ENCODE data around the gene MRLN. TPM values are rescaled to one million over a fixed set of nuclear protein-coding genes. Genes with fewer than 3 reads are reported as not detected.

Gene MRLN
- total RNA-seq, 1 donor from 2014 or later: not detected

- H3K27me3 ChIP-seq (ENCODE audit: insufficient read depth, low read length): no peaks in the 10 kb centered on the region
- H3K9ac ChIP-seq (ENCODE audit: low read length): no peak overlapping the region
- DNase-seq (ENCODE audit: low read depth) (no peak), FAIRE-seq (no peak)
- TF ChIP-seq CTCF (IDR thresholded peaks at IDR 0.05; ENCODE audit: insufficient read depth, low read depth, low read length): no peak
- H2AFZ ChIP-seq (ENCODE audit: low read depth, low read length): no peak overlapping the region
- Mint-ChIP-seq H3K4me3 (ENCODE audit: unreplicated experiment) (no peak overlapping the region), H3K27me3 (ENCODE audit: low read depth, unreplicated experiment) (no peaks in the 10 kb centered on the region), H3K27ac (ENCODE audit: unreplicated experiment) (no peak overlapping the region), H3K4me1 (ENCODE audit: low read depth, unreplicated experiment) (no peaks in the 10 kb centered on the region), H3K9me3 (ENCODE audit: unreplicated experiment) (peaks cover 2% of the 10 kb centered on the region), H3K36me3 (ENCODE audit: low read depth, unreplicated experiment) (no peaks in the 10 kb centered on the region)
- H3K9me3 ChIP-seq (ENCODE audit: insufficient read depth, low read depth, low read length): no peaks in the 10 kb centered on the region
- H3K4me3 ChIP-seq (ENCODE audit: insufficient read depth, low read depth, low read length): no peak overlapping the region
- no peaks in the 10 kb centered on the region for H3K36me3 ChIP-seq (ENCODE audit: insufficient read depth, low read length)
- H4K20me1 ChIP-seq (ENCODE audit: insufficient read depth, low read length): no peaks in the 10 kb centered on the region
- H3K4me2 ChIP-seq (ENCODE audit: low read length): no peak overlapping the region
- H3K4me1 ChIP-seq (ENCODE audit: insufficient read depth, low read length): no peaks in the 10 kb centered on the region
- H3K79me2 ChIP-seq (ENCODE audit: insufficient read depth, low read length): no peaks in the 10 kb centered on the region
- no peak overlapping the region for H3K27ac ChIP-seq (ENCODE audit: low read depth, low read length)
Measured at GRCh38 chr10:59741048-59741447, 12.2 kb downstream of the MRLN start.

- no peak for FAIRE-seq
- H3K27ac Mint-ChIP-seq (ENCODE audit: unreplicated experiment): no peak overlapping the region
- no peaks in the 10 kb centered on the region for H3K9me3 Mint-ChIP-seq (ENCODE audit: unreplicated experiment)
Measured at GRCh38 chr10:59736749-59737148, 16.5 kb downstream of the MRLN start.

GRCh38 chr10:59735296-59735695, 18.0 kb downstream of the MRLN start:
- DNase-seq (ENCODE audit: low read depth): no peak
- Mint-ChIP-seq H3K4me3 (ENCODE audit: unreplicated experiment) (no peak overlapping the region), H3K27me3 (ENCODE audit: low read depth, unreplicated experiment) (no peaks in the 10 kb centered on the region), H3K36me3 (ENCODE audit: low read depth, unreplicated experiment) (no peaks in the 10 kb centered on the region), H3K4me1 (ENCODE audit: low read depth, unreplicated experiment) (no peaks in the 10 kb centered on the region), H3K9me3 (ENCODE audit: unreplicated experiment) (no peaks in the 10 kb centered on the region), H3K27ac (ENCODE audit: unreplicated experiment) (no peak overlapping the region)
- no peaks in the 10 kb centered on the region for H4K20me1 ChIP-seq (ENCODE audit: insufficient read depth, low read length)
- H3K27me3 ChIP-seq (ENCODE audit: insufficient read depth, low read length): peaks cover 2% of the 10 kb centered on the region
- H3K4me3 ChIP-seq (ENCODE audit: insufficient read depth, low read depth, low read length): no peak overlapping the region
- H3K4me2 ChIP-seq (ENCODE audit: low read length): no peak overlapping the region
- no peak for FAIRE-seq
- H2AFZ ChIP-seq (ENCODE audit: low read depth, low read length): no peak overlapping the region
- no peaks in the 10 kb centered on the region for H3K36me3 ChIP-seq (ENCODE audit: insufficient read depth, low read length)
- no peak for TF ChIP-seq CTCF (IDR thresholded peaks at IDR 0.05; ENCODE audit: insufficient read depth, low read depth, low read length)
- TF ChIP-seq EZH2 (IDR thresholded peaks at IDR 0.05; ENCODE audit: insufficient read depth, low read length): no peak
- no peak overlapping the region for H3K9ac ChIP-seq (ENCODE audit: low read length)
- no peaks in the 10 kb centered on the region for H3K79me2 ChIP-seq (ENCODE audit: insufficient read depth, low read length)
- H3K27ac ChIP-seq (ENCODE audit: low read depth, low read length): no peak overlapping the region
- no peaks in the 10 kb centered on the region for H3K9me3 ChIP-seq (ENCODE audit: insufficient read depth, low read depth, low read length)
- no peaks in the 10 kb centered on the region for H3K4me1 ChIP-seq (ENCODE audit: insufficient read depth, low read length)

More at GRCh38 chr10:59736749-59737148, 16.5 kb downstream of the MRLN start:
- Mint-ChIP-seq H3K36me3 (ENCODE audit: low read depth, unreplicated experiment) (no peaks in the 10 kb centered on the region), H3K4me1 (ENCODE audit: low read depth, unreplicated experiment) (no peaks in the 10 kb centered on the region), H3K4me3 (ENCODE audit: unreplicated experiment) (no peak overlapping the region), H3K27me3 (ENCODE audit: low read depth, unreplicated experiment) (no peaks in the 10 kb centered on the region)
- no peaks in the 10 kb centered on the region for H3K9me3 ChIP-seq (ENCODE audit: insufficient read depth, low read depth, low read length)
- H3K36me3 ChIP-seq (ENCODE audit: insufficient read depth, low read length): no peaks in the 10 kb centered on the region
- no peak overlapping the region for H2AFZ ChIP-seq (ENCODE audit: low read depth, low read length)
- H3K4me3 ChIP-seq (ENCODE audit: insufficient read depth, low read depth, low read length): no peak overlapping the region
- no peaks in the 10 kb centered on the region for H3K79me2 ChIP-seq (ENCODE audit: insufficient read depth, low read length)
- no peaks in the 10 kb centered on the region for H3K4me1 ChIP-seq (ENCODE audit: insufficient read depth, low read length)
- no peak overlapping the region for H3K27ac ChIP-seq (ENCODE audit: low read depth, low read length)
- no peak overlapping the region for H3K4me2 ChIP-seq (ENCODE audit: low read length)
- no peak for TF ChIP-seq CTCF (IDR thresholded peaks at IDR 0.05; ENCODE audit: insufficient read depth, low read depth, low read length)
- no peak for TF ChIP-seq EZH2 (IDR thresholded peaks at IDR 0.05; ENCODE audit: insufficient read depth, low read length)
- no peaks in the 10 kb centered on the region for H4K20me1 ChIP-seq (ENCODE audit: insufficient read depth, low read length)
- no peak overlapping the region for H3K9ac ChIP-seq (ENCODE audit: low read length)
- no peak for DNase-seq (ENCODE audit: low read depth)
- peaks cover 2% of the 10 kb centered on the region for H3K27me3 ChIP-seq (ENCODE audit: insufficient read depth, low read length)
